HepG2 (cell line): ENCODE data around the gene ZMYM4. TPM values are rescaled to one million over a fixed set of nuclear protein-coding genes. Genes with fewer than 3 reads are reported as not detected.

Experiments used
- ATAC-seq: fragments of 200-7000 bp; cut with Tn5 transposase; 3 replicates; pipeline ENCODE4 v1.9.1; 2020; ENCODE audit warnings: mild to moderate bottlenecking, moderate library complexity
- BruUV-seq: library from RNA; stranded (reverse); fragments of 400-500 nt; replicated peaks from 2 replicates; lab custom pipeline; 2021; lab: Mats Ljungman, UMichigan
- CTCF ChIA-PET: fragments of 300-600 bp; formaldehyde crosslinking; extraction: SDS; loops from one replicate; lab custom pipeline; 2021; ENCODE audit warnings: low total read pairs, inconsistent platforms, low intra/inter-chr PET ratio; lab: Yijun Ruan, JAX
- POLR2A ChIA-PET: fragments of 350-600 bp; sonication (Branson Sonifier 250); formaldehyde crosslinking; loops from one replicate; lab custom pipeline; 2020; ENCODE audit warnings: antibody characterized with exemption, inconsistent platforms; lab: Yijun Ruan, JAX
- DNase-seq: peaks from one replicate; pipeline ENCODE4 v3.0.0-alpha.2; 2015; ENCODE audit warnings: low spot score
- FAIRE-seq: peaks from 3 replicates; lab custom pipeline; 2011; peaks lifted over from hg19 to GRCh38; lab: Jason Lieb, UNC
- H2AFZ ChIP-seq: one replicate; pipeline ENCODE4 v1.6.1; 2011; ENCODE audit warnings: low read length, inconsistent platforms
- H3K27ac ChIP-seq: fragments of 300-600 bp; 3 replicates; pipeline ENCODE4 v1.8.0; 2011; ENCODE audit warnings: mixed run types, mild to moderate bottlenecking, mixed read lengths, low read length, inconsistent platforms; ENCODE audit not compliant: insufficient read depth; ENCODE audit errors: extremely low read length
- H3K27me3 ChIP-seq, 2 experiments: fragments of 200-600 bp in 1 of 2; 2 replicates in 1 of 2; 3 replicates in 1 of 2; pipeline versions ENCODE4 v1.6.0 to v1.8.0; 2011; ENCODE audit warnings: low read length in 2 of 2, mild to moderate bottlenecking in 2 of 2, moderate library complexity in 2 of 2, inconsistent platforms in 1 of 2; ENCODE audit not compliant: insufficient read depth in 2 of 2, control insufficient read depth in 1 of 2
- H3K36me3 ChIP-seq, 2 experiments: fragments of 200-600 bp in 1 of 2; replicated peaks in 1 of 2; 2 replicates in 1 of 2; 3 replicates in 1 of 2; pipeline versions ENCODE4 v1.5.1 to v1.8.0; 2011; ENCODE audit warnings: low read length in 2 of 2, inconsistent platforms in 1 of 2; ENCODE audit not compliant: insufficient read depth in 2 of 2, control insufficient read depth in 1 of 2
- H3K4me1 ChIP-seq: 2 replicates; pipeline ENCODE4 v1.5.1; 2012; ENCODE audit warnings: low read length, inconsistent platforms; ENCODE audit not compliant: insufficient read depth
- H3K4me2 ChIP-seq: 2 replicates; pipeline ENCODE4 v1.6.0; 2011; ENCODE audit warnings: low read depth, low read length, inconsistent platforms
- H3K4me3 ChIP-seq, 3 experiments: fragments of 200-600 bp in 1 of 3; sonication (generic), shearing (Covaris generic) in 1 of 3; replicated peaks in 1 of 3; 2 replicates each; pipeline ENCODE4 v1.5.1; 2011 to 2016; ENCODE audit warnings: low read length in 3 of 3, inconsistent platforms in 2 of 3, low read depth in 2 of 3, mild to moderate bottlenecking in 2 of 3, control low read depth in 1 of 3, mixed read lengths in 1 of 3; ENCODE audit not compliant: insufficient read depth in 1 of 3
- H3K79me2 ChIP-seq: one replicate; pipeline ENCODE4 v1.6.1; 2011; ENCODE audit warnings: low read length, inconsistent platforms; ENCODE audit not compliant: insufficient read depth
- H3K9ac ChIP-seq: 2 replicates; pipeline ENCODE4 v1.6.0; 2011; ENCODE audit warnings: mild to moderate bottlenecking, low read depth, low read length, inconsistent platforms; ENCODE audit not compliant: insufficient read depth
- H3K9me3 ChIP-seq: 2 replicates; pipeline ENCODE4 v1.5.1; 2012; ENCODE audit warnings: mild to moderate bottlenecking, low read length
- H4K20me1 ChIP-seq: 2 replicates; pipeline ENCODE4 v1.6.0; 2011; ENCODE audit warnings: inconsistent platforms, mild to moderate bottlenecking, low read length, moderate library complexity; ENCODE audit not compliant: insufficient read depth
- MAFF ChIP-seq: IDR thresholded peaks from 2 replicates; pipeline ENCODE4 v1.6.1; 2011; ENCODE audit warnings: low read depth, low read length, improper control_type of control experiment
- MAFK ChIP-seq, 2 experiments: IDR thresholded peaks in 1 of 2; conservative IDR thresholded peaks in 1 of 2; 2 replicates each; pipeline ENCODE4 v1.6.1; 2011; ENCODE audit warnings: improper control_type of control experiment in 2 of 2, low read length in 2 of 2
- PAXIP1 ChIP-seq: sonication (generic); formaldehyde crosslinking; conservative IDR thresholded peaks from 2 replicates; pipeline ENCODE4 v1.4.0; 2020; ENCODE audit warnings: mild to moderate bottlenecking, missing genetic modification reagents, moderate library complexity
- TBX2 ChIP-seq: sonication (generic); formaldehyde crosslinking; IDR thresholded peaks from 2 replicates; pipeline ENCODE4 v1.5.0; 2020; ENCODE audit warnings: missing genetic modification reagents, mild to moderate bottlenecking, borderline replicate concordance
- ZFP37 ChIP-seq: sonication (generic); formaldehyde crosslinking; IDR thresholded peaks from 2 replicates; pipeline ENCODE4 v1.4.0; 2020; ENCODE audit warnings: missing genetic modification reagents, borderline replicate concordance
- ZNF451 ChIP-seq: sonication (generic); formaldehyde crosslinking; IDR thresholded peaks from 2 replicates; pipeline ENCODE4 v1.5.0; 2020; ENCODE audit warnings: mild to moderate bottlenecking, missing genetic modification reagents
- WGBS: methylation state at CpG from one replicate; pipeline ENCODE4 v1.1.6; 2017; ENCODE audit warnings: low lambda C conversion rate; 5-methylcytosine and 5-hydroxymethylcytosine counted together
- in situ Hi-C: cut with HindIII; loops from 2 replicates; pipeline ENCODE4 v1.10.0; 2017; ENCODE audit warnings: low pct_unique_long_range_greater_than_20kb; ENCODE audit not compliant: extremely low pct_ligation_motif_present
- intact Hi-C: fragments of 100-400 bp; cut with micrococcal nuclease; formaldehyde crosslinking; loops from one replicate; pipeline ENCODE4 v1.10.0; 2022; ENCODE audit not compliant: unreplicated experiment
- polyA plus RNA-seq, 8 experiments: library from polyadenylated mRNA; depleted of rRNA in 3 of 8; stranded (reverse) in 7 of 8; unstranded in 1 of 8; fragments of >200 nt; fragmentation: Illumina TruSeq in 4 of 8; extraction: Trizol in 4 of 8; gene quantifications; 2 replicates each; pipeline versions ENCODE4 v1.2.1 to v1.2.3, GENCODE V29; 2011 to 2016; ENCODE audit warnings: low read depth in 4 of 8, missing spikeins in 1 of 8, mixed read lengths in 1 of 8; ENCODE audit not compliant: insufficient read depth in 1 of 8
- total RNA-seq, 5 experiments: library from RNA; depleted of rRNA; stranded (reverse); fragments of >200 nt; fragmentation: Illumina TruSeq; extraction: Trizol; gene quantifications; 2 replicates each; pipeline ENCODE4 v1.2.3, GENCODE V29; 2016; ENCODE audit warnings: low read depth in 1 of 5
- TF ChIP-seq, protein P1 (sequence below): IDR thresholded peaks from 2 replicates; pipeline ENCODE4 v1.6.1; 2016; ENCODE audit warnings: mild to moderate bottlenecking, missing biosample characterization, missing genetic modification reagents
- TF ChIP-seq, protein P2 (sequence below): IDR thresholded peaks from 2 replicates; pipeline ENCODE4 v1.6.1; 2018; ENCODE audit warnings: missing genetic modification reagents

ZMYM4 gene
- total and polyA plus RNA-seq, 2 of the 13 experiments (the other 11 are each of a cell fraction or from before 2014, with no cell fraction given) = 13.9 to 37.6 TPM

DNA sequence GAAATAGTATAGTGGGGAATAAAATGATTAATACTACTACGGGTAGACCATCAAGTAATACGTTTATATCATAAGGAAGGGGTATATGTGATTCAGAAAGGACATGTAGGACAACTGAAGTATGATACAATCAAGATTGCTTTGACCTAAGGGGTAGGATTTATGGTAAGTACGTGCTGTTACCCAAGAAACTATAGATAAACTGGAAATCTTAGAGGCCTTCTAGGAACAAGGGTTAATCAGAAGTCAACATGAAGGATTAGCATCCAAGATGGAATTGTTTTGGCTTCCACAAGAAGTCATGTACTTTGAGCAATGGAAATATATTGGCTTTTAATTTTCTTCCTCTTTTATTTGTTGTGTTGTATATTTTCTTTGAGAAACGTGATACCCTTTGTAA, 13.2 kb upstream of the ZMYM4 start (continued):
- TF ChIP-seq, protein P1, sequence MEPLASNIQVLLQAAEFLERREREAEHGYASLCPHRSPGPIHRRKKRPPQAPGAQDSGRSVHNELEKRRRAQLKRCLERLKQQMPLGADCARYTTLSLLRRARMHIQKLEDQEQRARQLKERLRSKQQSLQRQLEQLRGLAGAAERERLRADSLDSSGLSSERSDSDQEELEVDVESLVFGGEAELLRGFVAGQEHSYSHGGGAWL (CRISPR knock-in tag) = no peak
- TF ChIP-seq TBX2 (CRISPR knock-in tag) = no peak
- TF ChIP-seq, protein P2, sequence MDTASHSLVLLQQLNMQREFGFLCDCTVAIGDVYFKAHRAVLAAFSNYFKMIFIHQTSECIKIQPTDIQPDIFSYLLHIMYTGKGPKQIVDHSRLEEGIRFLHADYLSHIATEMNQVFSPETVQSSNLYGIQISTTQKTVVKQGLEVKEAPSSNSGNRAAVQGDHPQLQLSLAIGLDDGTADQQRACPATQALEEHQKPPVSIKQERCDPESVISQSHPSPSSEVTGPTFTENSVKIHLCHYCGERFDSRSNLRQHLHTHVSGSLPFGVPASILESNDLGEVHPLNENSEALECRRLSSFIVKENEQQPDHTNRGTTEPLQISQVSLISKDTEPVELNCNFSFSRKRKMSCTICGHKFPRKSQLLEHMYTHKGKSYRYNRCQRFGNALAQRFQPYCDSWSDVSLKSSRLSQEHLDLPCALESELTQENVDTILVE (CRISPR knock-in tag) = no peak

GRCh38 chr1:35259561-35259960, 8.9 kb upstream of the ZMYM4 start:
- POLR2A ChIA-PET = interaction anchor here (1.0 to 1.4 kb wide), 2 partner anchors 9 to 67 kb away, joined by 3 read pairs; partner anchors contain the start of genes SFPQ and ZMYM4
- WGBS = 25% methylated on average over 1 of the region's 1 CpG
- peaks cover 16% of the 10 kb centered on the region for H3K4me1 ChIP-seq
- H3K9me3 ChIP-seq = no peaks in the 10 kb centered on the region
- peak; percentile 39; the same call in 1 of the 3 replicates for ATAC-seq
- H3K79me2 ChIP-seq = no peaks in the 10 kb centered on the region
- H3K27me3 ChIP-seq = no peaks in the 10 kb centered on the region; a peak in 1 of 5 replicates
- no peaks in the 10 kb centered on the region for H3K36me3 ChIP-seq
- CTCF ChIA-PET = no interaction called here
- intact Hi-C loops (no loop called here), in situ Hi-C loops (no loop called here)
- no peak for FAIRE-seq
- H3K4me2 ChIP-seq = peak overlapping the region; percentile 3; the same call in 1 of the 2 replicates
- H2AFZ ChIP-seq = no peak overlapping the region
- TF ChIP-seq MAFK (conservative IDR thresholded peaks at IDR 0.05 in 1 of 2, IDR thresholded peaks at IDR 0.05 in 1 of 2; ENCODE audit: low read length in 2 of 2) (peak; percentile 40 to 41; a peak in 2 of 4 replicates), PAXIP1 (CRISPR knock-in tag) (peak; percentile 31; the same call in 1 of the 2 replicates), MAFF (peak; percentile 32; the same call in 1 of the 2 replicates), ZFP37 (CRISPR knock-in tag) (no peak), ZNF451 (CRISPR knock-in tag) (no peak)
- no TSS peak for BruUV-seq
- H3K27ac ChIP-seq = peak overlapping the region; percentile 30
- no peak overlapping the region for H3K4me3 ChIP-seq
- H4K20me1 ChIP-seq = no peaks in the 10 kb centered on the region
- DNase-seq = peak; percentile 16
- H3K9ac ChIP-seq = no peak overlapping the region
